CD4-positive, alpha-beta memory T cell (primary cell): ENCODE measurements around the gene AHSA1. TPM values are rescaled to one million over a fixed set of nuclear protein-coding genes. Genes with fewer than 3 reads are reported as not detected.

Experiments used
- CTCF ChIA-PET: fragments of 350-600 bp; sonication (Branson Sonifier 250); formaldehyde crosslinking; loops from one replicate; lab custom pipeline; 2021; ENCODE audit warnings: inconsistent platforms; ENCODE audit not compliant: partially characterized antibody; lab: Charles Lee
- POLR2A ChIA-PET: fragments of 350-600 bp; sonication (Branson Sonifier 250); formaldehyde crosslinking; loops from one replicate; lab custom pipeline; 2021; ENCODE audit not compliant: partially characterized antibody; lab: Charles Lee
- DNase-seq, 5 donors: peaks; one replicate each; pipeline versions ENCODE4 v3.0.0 to v3.0.0-alpha.2; 2020 to 2022; ENCODE audit warnings: mixed read lengths in 1 of 5
- H3K27ac ChIP-seq: one replicate; pipeline ENCODE4 v1.7.0; 2013; ENCODE audit warnings: low read depth, low read length
- H3K27me3 ChIP-seq: 2 replicates; pipeline ENCODE4 v1.7.0; 2013; ENCODE audit warnings: mild to moderate bottlenecking, low read length, moderate library complexity; ENCODE audit not compliant: insufficient read depth
- H3K36me3 ChIP-seq: 2 replicates; pipeline ENCODE4 v1.7.0; 2013; ENCODE audit warnings: mild to moderate bottlenecking, low read length, moderate library complexity; ENCODE audit not compliant: insufficient read depth
- H3K4me1 ChIP-seq: 2 replicates; pipeline ENCODE4 v1.7.0; 2013; ENCODE audit warnings: mild to moderate bottlenecking, low read length, moderate library complexity; ENCODE audit not compliant: insufficient read depth
- H3K4me3 ChIP-seq, 2 donors: one replicate each; pipeline ENCODE4 v1.7.0; 2013; ENCODE audit warnings: low read length in 2 of 2, mild to moderate bottlenecking in 1 of 2
- H3K9me3 ChIP-seq, 2 donors: one replicate each; pipeline ENCODE4 v1.7.0; 2013; ENCODE audit warnings: low read length in 2 of 2, control low read depth in 1 of 2; ENCODE audit not compliant: control insufficient read depth in 1 of 2
- H3K27ac Mint-ChIP-seq, 7 donors: one replicate each; pipeline ENCODE4 v1.8.0; 2020 to 2021; ENCODE audit warnings: mixed read lengths in 7 of 7, mild to moderate bottlenecking in 6 of 7, inconsistent platforms in 3 of 7, moderate library complexity in 3 of 7
- H3K27me3 Mint-ChIP-seq, 2 donors: one replicate each; pipeline ENCODE4 v1.8.0; 2020 to 2021; ENCODE audit warnings: mixed read lengths in 2 of 2
- H3K36me3 Mint-ChIP-seq, 2 donors: one replicate each; pipeline ENCODE4 v1.8.0; 2020 to 2021; ENCODE audit warnings: mixed read lengths in 2 of 2, inconsistent platforms in 1 of 2, mild to moderate bottlenecking in 1 of 2
- H3K4me1 Mint-ChIP-seq, 4 donors: one replicate each; pipeline ENCODE4 v1.8.0; 2020 to 2021; ENCODE audit warnings: mixed read lengths in 4 of 4, mild to moderate bottlenecking in 1 of 4
- H3K4me3 Mint-ChIP-seq, 8 donors: one replicate each; pipeline ENCODE4 v1.8.0; 2020 to 2021; ENCODE audit warnings: mixed read lengths in 8 of 8, mild to moderate bottlenecking in 7 of 8, moderate library complexity in 6 of 8, inconsistent platforms in 3 of 8
- H3K9me3 Mint-ChIP-seq, 8 donors: one replicate each; pipeline ENCODE4 v1.8.0; 2020 to 2021; ENCODE audit warnings: mixed read lengths in 8 of 8, mild to moderate bottlenecking in 5 of 8, inconsistent platforms in 3 of 8, moderate library complexity in 1 of 8
- intact Hi-C: fragments of 100-400 bp; cut with micrococcal nuclease; formaldehyde crosslinking; loops from one replicate; pipeline ENCODE4 v1.15.1; 2023
- polyA plus RNA-seq, 2 donors: library from polyadenylated mRNA; unstranded; fragments of 300-500 nt; fragmentation: Illumina TruSeq; gene quantifications; one replicate each; pipeline ENCODE4 v1.2.3, GENCODE V29; 2021
- total RNA-seq, 2 experiments: library from RNA; stranded (reverse); gene quantifications; one replicate each; pipeline ENCODE4 v1.2.3, GENCODE V29; 2021

The AHSA1 gene
- total and polyA plus RNA-seq, 4 experiments from 2014 or later = 88.5 to 134 (median 92.7) TPM

DNA sequence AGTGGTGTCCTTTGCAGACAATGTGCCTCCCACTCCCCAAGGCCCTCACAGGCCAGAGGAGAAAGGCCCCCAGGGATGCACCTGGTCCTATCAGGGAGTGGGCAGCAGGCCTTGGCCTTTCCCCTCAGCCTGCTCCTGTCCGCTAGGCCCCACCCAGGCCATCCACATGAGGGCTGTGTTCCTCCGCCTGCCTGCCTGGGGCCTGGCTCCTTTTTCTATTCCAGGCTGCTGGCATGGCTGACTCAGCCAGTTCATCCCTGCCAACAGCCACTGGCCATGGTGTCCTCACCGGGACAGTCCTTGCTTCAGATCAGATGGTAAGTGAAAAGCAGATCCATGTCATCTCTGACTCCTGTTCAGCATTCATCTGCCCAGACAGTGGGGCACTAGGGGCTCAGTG, 27.4 kb downstream of the AHSA1 start:
- no peaks in the 10 kb centered on the region for H3K27me3 Mint-ChIP-seq
- CTCF ChIA-PET = no interaction called here
- H3K4me1 Mint-ChIP-seq = no peaks in the 10 kb centered on the region
- Histone ChIP-seq H3K27me3 (no peaks in the 10 kb centered on the region), H3K27ac (no peak overlapping the region), H3K9me3 (no peaks in the 10 kb centered on the region), H3K4me3 (no peak overlapping the region), H3K36me3 (no peaks in the 10 kb centered on the region), H3K4me1 (no peaks in the 10 kb centered on the region)
- intact Hi-C loops = no loop called here
- no peak overlapping the region for H3K4me3 Mint-ChIP-seq
- H3K36me3 Mint-ChIP-seq = no peaks in the 10 kb centered on the region
- no peak for DNase-seq
- POLR2A ChIA-PET = no interaction called here
- H3K27ac Mint-ChIP-seq = no peak overlapping the region
- H3K9me3 Mint-ChIP-seq = no peaks in the 10 kb centered on the region

- H3K4me1 ChIP-seq = no peaks in the 10 kb centered on the region
- H3K36me3 Mint-ChIP-seq = no peaks in the 10 kb centered on the region
- no peaks in the 10 kb centered on the region for H3K9me3 ChIP-seq
- H3K4me3 Mint-ChIP-seq = no peak overlapping the region
- DNase-seq = no peak
- no peaks in the 10 kb centered on the region for H3K4me1 Mint-ChIP-seq
- no peak overlapping the region for H3K4me3 ChIP-seq
- ChIA-PET CTCF (no interaction called here), POLR2A (no interaction called here)
- intact Hi-C loops = no loop called here
- no peak overlapping the region for H3K27ac Mint-ChIP-seq
- H3K27ac ChIP-seq = no peak overlapping the region
- no peaks in the 10 kb centered on the region for H3K9me3 Mint-ChIP-seq
- H3K36me3 ChIP-seq = no peaks in the 10 kb centered on the region
- H3K27me3 Mint-ChIP-seq = no peaks in the 10 kb centered on the region
- H3K27me3 ChIP-seq = no peaks in the 10 kb centered on the region
These were observed 28.2 kb downstream of the AHSA1 start for GRCh38 chr14:77485901-77486678.

GRCh38 chr14:77488558-77488957, 30.7 kb downstream of the AHSA1 start:
- Mint-ChIP-seq H3K36me3 (no peaks in the 10 kb centered on the region), H3K27ac (no peak overlapping the region)

DNA sequence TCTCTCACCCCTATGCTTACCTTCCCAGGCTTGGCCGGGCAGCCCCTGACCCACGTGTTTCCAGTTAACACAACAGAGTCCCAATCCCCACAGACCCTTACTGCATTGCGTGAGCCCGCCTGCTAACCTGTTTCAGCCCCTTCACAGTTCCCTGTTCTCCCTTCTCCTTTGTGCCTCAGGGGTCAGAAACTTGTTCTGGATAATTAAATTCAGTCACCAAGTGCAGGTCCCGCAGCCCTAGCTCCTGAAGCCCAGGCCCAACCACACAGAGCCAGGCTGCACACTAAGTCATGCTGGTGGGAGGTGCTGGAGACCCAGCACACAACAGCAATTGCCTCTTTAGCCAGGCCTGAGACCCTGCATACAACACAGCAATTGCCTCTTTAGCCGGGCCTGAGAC, 31.1 kb downstream of the AHSA1 start:
- H3K36me3 Mint-ChIP-seq = no peaks in the 10 kb centered on the region
- H3K4me1 Mint-ChIP-seq = no peaks in the 10 kb centered on the region
- Histone ChIP-seq H3K27ac (no peak overlapping the region), H3K27me3 (no peaks in the 10 kb centered on the region), H3K4me3 (no peak overlapping the region), H3K36me3 (no peaks in the 10 kb centered on the region), H3K9me3 (no peaks in the 10 kb centered on the region), H3K4me1 (no peaks in the 10 kb centered on the region)
- H3K9me3 Mint-ChIP-seq = no peaks in the 10 kb centered on the region
- no peak for DNase-seq
- CTCF ChIA-PET = no interaction called here
- POLR2A ChIA-PET = interaction anchor here (1.2 kb wide), 1 partner anchor 9 kb away, joined by 3 read pairs; no protein-coding TSS in a partner anchor
- no peaks in the 10 kb centered on the region for H3K27me3 Mint-ChIP-seq
- no peak overlapping the region for H3K27ac Mint-ChIP-seq
- intact Hi-C loops = no loop called here
- no peak overlapping the region for H3K4me3 Mint-ChIP-seq

More at GRCh38 chr14:77488558-77488957, 30.7 kb downstream of the AHSA1 start:
- DNase-seq = no peak
- no peaks in the 10 kb centered on the region for H3K9me3 ChIP-seq
- H3K4me1 ChIP-seq = no peaks in the 10 kb centered on the region
- ChIA-PET POLR2A (no interaction called here), CTCF (no interaction called here)
- no peaks in the 10 kb centered on the region for H3K27me3 ChIP-seq
- no peaks in the 10 kb centered on the region for H3K36me3 ChIP-seq
- no peaks in the 10 kb centered on the region for H3K27me3 Mint-ChIP-seq
- intact Hi-C loops = no loop called here
- H3K9me3 Mint-ChIP-seq = no peaks in the 10 kb centered on the region
- H3K4me3 Mint-ChIP-seq = no peak overlapping the region
- no peaks in the 10 kb centered on the region for H3K4me1 Mint-ChIP-seq
- H3K4me3 ChIP-seq = no peak overlapping the region
- no peak overlapping the region for H3K27ac ChIP-seq

DNA sequence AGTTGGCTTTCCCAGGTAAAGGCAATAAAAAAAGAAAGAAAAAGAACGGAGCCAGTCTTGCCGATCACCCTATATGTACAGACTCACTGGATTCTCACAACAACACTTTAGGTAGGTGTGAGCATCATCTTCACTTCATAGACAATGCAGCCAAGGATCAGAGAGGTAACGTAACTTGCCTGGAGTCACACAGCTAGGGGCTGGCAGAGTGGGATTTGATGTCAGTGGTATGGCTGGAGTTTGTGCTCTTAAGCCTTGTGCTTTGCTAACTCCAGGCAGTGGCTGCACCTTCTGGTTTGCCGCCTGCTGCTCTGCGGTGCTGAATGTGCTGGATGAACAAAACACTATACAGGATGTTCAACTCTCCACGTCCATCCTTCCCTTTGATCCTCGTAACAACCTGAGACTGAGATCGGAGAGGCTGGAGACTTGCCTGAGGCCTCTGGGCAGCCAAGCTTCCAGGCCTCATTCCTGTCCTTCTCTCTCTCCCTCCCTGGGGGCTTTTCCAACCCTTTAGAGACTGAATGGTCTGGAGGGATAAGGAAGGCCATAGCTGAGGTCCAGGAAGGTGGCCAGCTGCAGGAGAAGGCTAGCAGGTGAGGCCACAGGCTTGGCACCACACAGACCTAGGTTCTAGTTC, 32.6 kb downstream of the AHSA1 start:
- Histone ChIP-seq H3K4me3 (no peak overlapping the region), H3K4me1 (no peaks in the 10 kb centered on the region), H3K27me3 (no peaks in the 10 kb centered on the region), H3K27ac (no peak overlapping the region), H3K36me3 (no peaks in the 10 kb centered on the region), H3K9me3 (no peaks in the 10 kb centered on the region)
- Mint-ChIP-seq H3K27me3 (peaks cover 0 to 5% of the 10 kb centered on the region in 2 donors), H3K9me3 (no peaks in the 10 kb centered on the region), H3K27ac (no peak overlapping the region), H3K36me3 (no peaks in the 10 kb centered on the region), H3K4me3 (no peak overlapping the region), H3K4me1 (no peaks in the 10 kb centered on the region)
- no peak for DNase-seq
- CTCF ChIA-PET = no interaction called here
- intact Hi-C loops = no loop called here
- POLR2A ChIA-PET = no interaction called here

- no peak overlapping the region for H3K4me3 ChIP-seq
- intact Hi-C loops = no loop called here
- no peak overlapping the region for H3K27ac ChIP-seq
- H3K9me3 Mint-ChIP-seq = no peaks in the 10 kb centered on the region
- POLR2A ChIA-PET = no interaction called here
- no peaks in the 10 kb centered on the region for H3K36me3 Mint-ChIP-seq
- CTCF ChIA-PET = interaction anchor here (0.7 kb wide), 1 partner anchor 11 kb away, joined by 3 read pairs; no protein-coding TSS in a partner anchor
- H3K27me3 Mint-ChIP-seq = peaks cover 0 to 8% of the 10 kb centered on the region in 2 donors
- no peak for DNase-seq
- H3K36me3 ChIP-seq = no peaks in the 10 kb centered on the region
- no peak overlapping the region for H3K4me3 Mint-ChIP-seq
- H3K27me3 ChIP-seq = no peaks in the 10 kb centered on the region
- no peak overlapping the region for H3K27ac Mint-ChIP-seq
- H3K4me1 Mint-ChIP-seq = no peaks in the 10 kb centered on the region
- no peaks in the 10 kb centered on the region for H3K9me3 ChIP-seq
- H3K4me1 ChIP-seq = no peaks in the 10 kb centered on the region
These were observed 33.2 kb downstream of the AHSA1 start for GRCh38 chr14:77491056-77491455.

DNA sequence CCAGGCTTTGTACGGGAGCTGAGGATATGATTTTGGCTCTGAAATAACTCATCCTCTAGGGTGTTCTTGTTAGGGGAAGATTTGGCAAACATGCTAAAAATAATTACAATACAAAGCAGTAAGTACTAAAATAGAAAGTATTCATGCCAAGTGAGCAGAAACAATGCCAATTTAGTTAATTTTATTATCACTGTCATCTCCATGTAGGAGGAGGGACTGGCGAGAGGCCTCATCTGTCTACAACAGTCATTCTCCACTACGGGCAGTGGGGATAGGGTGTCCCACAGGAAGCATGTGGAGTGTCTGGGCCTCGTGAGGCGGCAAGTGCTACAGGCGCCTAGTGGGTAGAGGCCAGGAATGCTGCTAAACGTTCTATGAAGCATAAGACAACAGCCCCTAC, 37.4 kb downstream of the AHSA1 start:
- Mint-ChIP-seq H3K4me3 (no peak overlapping the region), H3K27ac (no peak overlapping the region), H3K4me1 (peaks cover 3 to 15% (median 5%) of the 10 kb centered on the region in 4 donors), H3K9me3 (peaks cover 0 to 3% (median 0%) of the 10 kb centered on the region in 8 donors), H3K36me3 (no peaks in the 10 kb centered on the region), H3K27me3 (peaks cover 15 to 20% of the 10 kb centered on the region in 2 donors)
- ChIA-PET CTCF (no interaction called here), POLR2A (no interaction called here)
- intact Hi-C loops = no loop called here
- Histone ChIP-seq H3K4me1 (peaks cover 8% of the 10 kb centered on the region), H3K4me3 (no peak overlapping the region), H3K36me3 (no peaks in the 10 kb centered on the region), H3K9me3 (no peaks in the 10 kb centered on the region), H3K27ac (no peak overlapping the region), H3K27me3 (peaks cover 6% of the 10 kb centered on the region)
- no peak for DNase-seq
